Trophoblast cell (in vitro differentiated cells and primary cell): Measurements from ENCODE around the gene SP110. TPM values are rescaled to one million over a fixed set of nuclear protein-coding genes. Genes with fewer than 3 reads are reported as not detected.

Experiments used
- DNase-seq, 2 donors: peaks; one replicate each; pipeline ENCODE4 v3.0.0-alpha.2; 2016
- H2AFZ ChIP-seq: 2 replicates; pipeline ENCODE4 v1.6.1; 2013; ENCODE audit warnings: low read length, moderate library complexity, mild to moderate bottlenecking; ENCODE audit not compliant: insufficient read depth, poor library complexity
- H2AK5ac ChIP-seq: 2 replicates; pipeline ENCODE4 v1.6.1; 2013; ENCODE audit warnings: mild to moderate bottlenecking, low read length
- H2BK120ac ChIP-seq: 2 replicates; pipeline ENCODE4 v1.6.1; 2013; ENCODE audit warnings: low read length, mild to moderate bottlenecking, moderate library complexity; ENCODE audit not compliant: insufficient read depth, poor library complexity
- H2BK12ac ChIP-seq: 2 replicates; pipeline ENCODE4 v1.6.1; 2013; ENCODE audit warnings: mild to moderate bottlenecking, low read length, moderate library complexity
- H2BK5ac ChIP-seq: 2 replicates; pipeline ENCODE4 v1.6.1; 2013; ENCODE audit warnings: low read length, low read depth, moderate library complexity, mild to moderate bottlenecking; ENCODE audit not compliant: poor library complexity
- H3K14ac ChIP-seq: 2 replicates; pipeline ENCODE4 v1.6.1; 2013; ENCODE audit warnings: mild to moderate bottlenecking, low read length
- H3K18ac ChIP-seq: 2 replicates; pipeline ENCODE4 v1.6.1; 2013; ENCODE audit warnings: mild to moderate bottlenecking, low read length
- H3K23ac ChIP-seq: 2 replicates; pipeline ENCODE4 v1.6.1; 2013; ENCODE audit warnings: low read length
- H3K27ac ChIP-seq: 2 replicates; pipeline ENCODE4 v1.5.1; 2013; ENCODE audit warnings: low read depth, mild to moderate bottlenecking, inconsistent platforms, low read length, moderate library complexity
- H3K27me3 ChIP-seq: 2 replicates; pipeline ENCODE4 v1.6.1; 2013; ENCODE audit warnings: inconsistent platforms, mild to moderate bottlenecking, low read length, moderate library complexity; ENCODE audit not compliant: insufficient read depth
- H3K36me3 ChIP-seq, 2 experiments: 1 replicate in 1 of 2; 2 replicates in 1 of 2; pipeline ENCODE4 v1.6.1; 2013; ENCODE audit warnings: low read length in 2 of 2, mild to moderate bottlenecking in 2 of 2, moderate library complexity in 1 of 2; ENCODE audit not compliant: insufficient read depth in 2 of 2, control insufficient read depth in 1 of 2
- H3K4ac ChIP-seq: 2 replicates; pipeline ENCODE4 v1.6.1; 2013; ENCODE audit warnings: low read depth, mild to moderate bottlenecking, low read length, moderate library complexity
- H3K4me1 ChIP-seq, 2 experiments: 1 replicate in 1 of 2; 2 replicates in 1 of 2; pipeline ENCODE4 v1.6.1; 2013; ENCODE audit warnings: low read length in 2 of 2, mild to moderate bottlenecking in 2 of 2, moderate library complexity in 1 of 2; ENCODE audit not compliant: insufficient read depth in 2 of 2, control insufficient read depth in 1 of 2
- H3K4me2 ChIP-seq: 2 replicates; pipeline ENCODE4 v1.6.1; 2013; ENCODE audit warnings: inconsistent platforms, mild to moderate bottlenecking, low read length, moderate library complexity
- H3K4me3 ChIP-seq: 2 replicates; pipeline ENCODE4 v1.5.1; 2013; ENCODE audit warnings: mild to moderate bottlenecking, low read depth, low read length, inconsistent platforms
- H3K79me1 ChIP-seq: one replicate; pipeline ENCODE4 v1.6.1; 2013; ENCODE audit warnings: low read length
- H3K79me2 ChIP-seq: 2 replicates; pipeline ENCODE4 v1.6.1; 2013; ENCODE audit warnings: low read length, mild to moderate bottlenecking; ENCODE audit not compliant: control insufficient read depth, insufficient read depth, poor library complexity
- H3K9ac ChIP-seq: 2 replicates; pipeline ENCODE4 v1.6.1; 2013; ENCODE audit warnings: mild to moderate bottlenecking, low read length
- H3K9me3 ChIP-seq: 2 replicates; pipeline ENCODE4 v1.6.1; 2013; ENCODE audit warnings: low read depth, mild to moderate bottlenecking, control low read depth, inconsistent platforms, low read length; ENCODE audit not compliant: insufficient read depth
- H4K12ac ChIP-seq: 2 replicates; pipeline ENCODE4 v1.6.1; 2013; ENCODE audit warnings: low read depth, mild to moderate bottlenecking, low read length, moderate library complexity
- H4K8ac ChIP-seq: 2 replicates; pipeline ENCODE4 v1.6.1; 2013; ENCODE audit warnings: low read depth, mild to moderate bottlenecking, low read length, moderate library complexity
- H4K91ac ChIP-seq: one replicate; pipeline ENCODE4 v1.6.1; 2013; ENCODE audit warnings: low read depth, mild to moderate bottlenecking, low read length, moderate library complexity
- WGBS: extraction: QIAGEN DNeasy Blood & Tissue Kit; methylation state at CpG from one replicate; pipeline ENCODE4 v1.1.7; 2013; ENCODE audit warnings: missing lambda C conversion rate; ENCODE audit not compliant: insufficient read length, insufficient coverage; ENCODE audit errors: extremely low coverage; 5-methylcytosine and 5-hydroxymethylcytosine counted together
- polyA plus RNA-seq: library from polyadenylated mRNA; stranded (reverse); fragments of 200-250 nt; gene quantifications from 2 replicates; pipeline ENCODE4 v1.2.3, GENCODE V29; 2013

Gene SP110
- polyA plus RNA-seq, result 6.4 and 6.5 TPM in 2 replicates

GRCh38 chr2:230219419-230220331, at the start of gene SP110:
Gene SP110 (minus strand): TSS chr2:230219984. CDS start chr2:230216927, 3,057 bp downstream.
- peak within 1 kb of the TSS; percentile 96 for H4K8ac ChIP-seq
- H3K27ac ChIP-seq, result no peak within 1 kb of the TSS
- H4K12ac ChIP-seq, result peak within 1 kb of the TSS; percentile 93
- H2AFZ ChIP-seq, result peak within 1 kb of the TSS; percentile 89
- WGBS, result no CpG with 5 or more reads among the region's 19 CpGs
- H3K4me3 ChIP-seq, result peak within 1 kb of the TSS; percentile 64
- H3K79me1 ChIP-seq, result peaks cover 13% of the 10 kb centered on the region
- peak within 1 kb of the TSS; percentile 39 for H3K9ac ChIP-seq
- H2BK12ac ChIP-seq, result peak within 1 kb of the TSS; percentile 51
- peak within 1 kb of the TSS; percentile 92 for H3K14ac ChIP-seq
- H2BK120ac ChIP-seq, result peak within 1 kb of the TSS; percentile 82
- H2BK5ac ChIP-seq, result peak within 1 kb of the TSS; percentile 36
- H3K79me2 ChIP-seq, result peaks cover 4% of the 10 kb centered on the region
- peak within 1 kb of the TSS; percentile 94 for H4K91ac ChIP-seq
- H3K4ac ChIP-seq, result peak within 1 kb of the TSS; percentile 31
- H3K4me2 ChIP-seq, result peak within 1 kb of the TSS; percentile 72
- peak; percentile 76 to 91 for DNase-seq
- peak within 1 kb of the TSS; percentile 73 for H2AK5ac ChIP-seq
- no peaks in the 10 kb centered on the region for H3K27me3 ChIP-seq
- no peaks in the 10 kb centered on the region for H3K9me3 ChIP-seq
- peak within 1 kb of the TSS; percentile 86 for H3K18ac ChIP-seq
- H3K4me1 ChIP-seq, result peaks cover 13 to 16% of the 10 kb centered on the region in 2 experiments
- no peaks in the 10 kb centered on the region for H3K36me3 ChIP-seq
- no peak within 1 kb of the TSS for H3K23ac ChIP-seq

GRCh38 chr2:230268606-230269243, 48.9 kb upstream of the SP110 start:
- Histone ChIP-seq H2AK5ac (no peak overlapping the region), H3K4ac (no peak overlapping the region), H3K27ac (no peak overlapping the region), H2BK120ac (no peak overlapping the region), H3K4me2 (no peak overlapping the region), H3K9me3 (no peaks in the 10 kb centered on the region), H3K14ac (no peak overlapping the region), H2AFZ (no peak overlapping the region), H3K36me3 (no peaks in the 10 kb centered on the region), H3K27me3 (no peaks in the 10 kb centered on the region), H2BK5ac (no peak overlapping the region), H3K79me1 (no peaks in the 10 kb centered on the region), H4K91ac (no peak overlapping the region), H3K4me1 (peaks cover 6 to 10% of the 10 kb centered on the region in 2 experiments), H4K12ac (no peak overlapping the region), H2BK12ac (no peak overlapping the region), H3K79me2 (no peaks in the 10 kb centered on the region), H4K8ac (no peak overlapping the region), H3K23ac (no peak overlapping the region), H3K9ac (no peak overlapping the region), H3K4me3 (no peak overlapping the region), H3K18ac (no peak overlapping the region)
- WGBS, result no CpG with 5 or more reads among the region's 3 CpGs
- no peak for DNase-seq

- H3K4ac ChIP-seq, result no peak overlapping the region
- no peak overlapping the region for H2BK120ac ChIP-seq
- no peak overlapping the region for H3K4me2 ChIP-seq
- no peak overlapping the region for H4K12ac ChIP-seq
- H3K27me3 ChIP-seq, result no peaks in the 10 kb centered on the region
- no peak overlapping the region for H3K23ac ChIP-seq
- no peak overlapping the region for H3K18ac ChIP-seq
- no peak overlapping the region for H3K27ac ChIP-seq
- no peak overlapping the region for H2BK12ac ChIP-seq
- no peak overlapping the region for H4K8ac ChIP-seq
- no peak overlapping the region for H3K4me3 ChIP-seq
- no peaks in the 10 kb centered on the region for H3K36me3 ChIP-seq
- H3K79me2 ChIP-seq, result no peaks in the 10 kb centered on the region
- H2BK5ac ChIP-seq, result no peak overlapping the region
- peaks cover 6 to 10% of the 10 kb centered on the region in 2 experiments for H3K4me1 ChIP-seq
- H2AK5ac ChIP-seq, result no peak overlapping the region
- no peak for DNase-seq
- H3K79me1 ChIP-seq, result no peaks in the 10 kb centered on the region
- no peak overlapping the region for H4K91ac ChIP-seq
- WGBS, result no CpG with 5 or more reads among the region's 3 CpGs
- H3K14ac ChIP-seq, result no peak overlapping the region
- no peak overlapping the region for H3K9ac ChIP-seq
- no peak overlapping the region for H2AFZ ChIP-seq
- H3K9me3 ChIP-seq, result no peaks in the 10 kb centered on the region
These were observed 47.8 kb upstream of the SP110 start for GRCh38 chr2:230267556-230267955.

GRCh38 chr2:230267059-230267458, 47.3 kb upstream of the SP110 start:
- Histone ChIP-seq H4K12ac (no peak overlapping the region), H4K8ac (no peak overlapping the region), H3K18ac (no peak overlapping the region), H3K4ac (no peak overlapping the region), H3K27me3 (no peaks in the 10 kb centered on the region), H3K4me2 (no peak overlapping the region), H2BK5ac (no peak overlapping the region), H2AFZ (no peak overlapping the region), H3K27ac (no peak overlapping the region), H3K4me3 (no peak overlapping the region), H2AK5ac (no peak overlapping the region), H4K91ac (no peak overlapping the region), H2BK120ac (no peak overlapping the region), H3K36me3 (no peaks in the 10 kb centered on the region), H3K79me2 (no peaks in the 10 kb centered on the region), H3K14ac (no peak overlapping the region), H2BK12ac (no peak overlapping the region), H3K9me3 (no peaks in the 10 kb centered on the region), H3K23ac (no peak overlapping the region), H3K4me1 (peaks cover 6 to 10% of the 10 kb centered on the region in 2 experiments), H3K79me1 (no peaks in the 10 kb centered on the region), H3K9ac (no peak overlapping the region)
- DNase-seq, result no peak
- WGBS, result no CpG with 5 or more reads among the region's 1 CpG
